HG03571 (cell line): ENCODE results near the gene SOAT1.
"Not testable (repeated sequence)": the region's sequence is repeated elsewhere in the genome, so short reads cannot be mapped to it uniquely, and the experiment has no call there.

ENCODE experiments used
- ATAC-seq: cut with Tn5 transposase; IDR thresholded peaks from one replicate; pipeline ENCODE4 v1.9.1; 2021; ENCODE audit not compliant: unreplicated experiment

Gene SOAT1

GRCh38 chr1:179293340-179294327, at the start of gene SOAT1:
Gene SOAT1 (plus strand): TSS chr1:179293797. CDS start chr1:179302685, 8,888 bp downstream.
- peak; percentile 94 for ATAC-seq

DNA sequence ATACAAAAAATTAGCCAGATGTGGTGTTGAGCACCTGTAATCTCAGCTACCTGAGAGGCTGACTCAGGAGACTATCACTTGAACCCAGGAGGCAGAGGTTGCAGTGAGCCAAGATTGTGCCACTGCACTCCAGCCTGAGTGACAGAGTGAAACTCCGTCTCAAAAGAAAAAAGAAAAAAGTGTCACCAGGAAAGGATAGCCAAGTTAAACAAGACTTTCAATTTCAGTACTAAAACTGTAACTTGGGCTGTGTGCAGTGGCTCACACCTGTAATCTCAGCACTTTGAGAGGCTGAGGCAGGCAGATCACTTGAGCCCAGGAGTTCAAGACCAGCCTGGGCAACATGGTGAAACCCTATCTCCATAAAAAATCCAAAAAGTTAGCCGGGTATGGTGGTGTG, 48.2 kb upstream of the SOAT1 start:
- not testable (repeated sequence) for ATAC-seq

DNA sequence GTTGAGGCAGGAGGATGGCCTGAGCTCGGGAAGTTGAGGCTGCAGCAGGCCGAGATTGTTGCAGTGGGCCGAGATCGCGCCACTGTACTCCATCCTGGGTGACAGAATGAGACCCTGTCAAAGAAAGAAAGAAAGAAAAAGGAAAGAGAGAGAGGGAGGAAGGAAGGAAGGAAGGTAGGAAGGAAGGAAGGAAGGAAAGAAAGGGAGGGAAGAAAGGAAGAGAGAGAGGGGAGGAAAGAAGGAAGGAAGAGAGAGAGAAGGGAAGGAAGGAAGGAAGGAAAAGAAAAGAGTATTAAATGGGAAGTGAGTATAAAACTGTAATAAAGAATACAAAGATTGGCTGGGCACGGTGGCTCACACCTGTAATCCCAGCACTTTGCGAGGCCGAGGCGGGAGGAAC, 45.7 kb upstream of the SOAT1 start:
- ATAC-seq: no peak

GRCh38 chr1:179251675-179252074, 41.9 kb upstream of the SOAT1 start:
- no peak for ATAC-seq

DNA sequence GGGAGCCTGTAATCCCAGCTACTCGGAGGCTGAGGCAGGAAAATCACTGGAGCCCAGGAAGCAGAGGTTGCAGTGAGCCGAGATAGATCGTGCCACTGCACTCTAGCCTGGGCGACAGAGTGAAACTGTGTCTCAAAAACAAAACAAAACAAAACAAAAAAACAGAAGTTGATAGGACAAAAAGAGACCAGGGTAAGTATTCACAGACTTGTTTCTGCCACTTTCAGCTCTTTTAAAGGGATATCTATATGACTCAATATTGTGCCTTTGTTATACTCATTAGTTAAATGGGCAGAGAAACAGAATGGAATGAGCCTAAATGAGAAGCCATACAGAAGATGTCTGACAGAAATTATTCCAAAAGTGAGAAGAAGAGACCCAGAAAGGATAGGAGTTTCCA, 41.0 kb upstream of the SOAT1 start:
- ATAC-seq: no peak

- no peak for ATAC-seq
Observed at GRCh38 chr1:179253286-179253972, 40.2 kb upstream of the SOAT1 start.

GRCh38 chr1:179262183-179262582, 31.4 kb upstream of the SOAT1 start:
- ATAC-seq: no peak

- ATAC-seq: no peak
Observed at GRCh38 chr1:179263121-179263520, 30.5 kb upstream of the SOAT1 start.

DNA sequence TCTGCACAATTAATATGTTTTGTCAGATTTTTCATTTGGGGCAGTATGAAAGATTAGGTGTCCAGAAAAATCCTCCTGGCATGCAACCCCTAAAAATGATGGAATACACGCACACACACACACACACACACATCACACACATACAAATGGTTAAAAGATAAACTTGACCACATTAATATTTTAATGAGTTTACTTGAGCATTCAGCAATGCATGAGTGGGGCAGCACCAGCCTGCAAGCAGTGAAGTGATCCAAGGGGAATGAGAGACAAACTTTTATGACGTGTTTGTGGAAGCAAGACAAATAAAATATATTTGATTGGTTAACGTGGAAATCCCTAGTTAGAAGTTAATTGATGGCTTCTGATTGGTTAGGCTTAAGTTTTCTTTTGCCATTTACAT, 29.1 kb upstream of the SOAT1 start:
- ATAC-seq: no peak

DNA sequence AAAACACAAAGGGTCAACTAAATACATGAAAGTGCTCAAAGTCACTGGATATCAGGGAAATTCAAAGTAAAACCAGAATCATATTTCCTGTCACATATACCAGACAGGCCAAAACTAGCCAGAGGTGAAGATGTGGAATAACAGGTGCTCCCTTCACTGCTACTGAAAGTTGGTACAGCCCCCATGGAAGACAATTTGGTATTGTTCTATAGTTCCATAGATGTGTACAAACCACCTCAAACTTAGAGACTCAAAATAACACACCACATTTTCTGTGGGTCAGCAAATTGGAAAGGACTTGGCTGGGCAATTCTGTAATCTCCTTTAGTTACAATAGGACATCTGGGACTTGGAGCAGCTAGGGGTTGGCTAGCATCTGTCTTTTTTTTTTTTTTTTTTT, 24.5 kb upstream of the SOAT1 start:
- no peak for ATAC-seq

DNA sequence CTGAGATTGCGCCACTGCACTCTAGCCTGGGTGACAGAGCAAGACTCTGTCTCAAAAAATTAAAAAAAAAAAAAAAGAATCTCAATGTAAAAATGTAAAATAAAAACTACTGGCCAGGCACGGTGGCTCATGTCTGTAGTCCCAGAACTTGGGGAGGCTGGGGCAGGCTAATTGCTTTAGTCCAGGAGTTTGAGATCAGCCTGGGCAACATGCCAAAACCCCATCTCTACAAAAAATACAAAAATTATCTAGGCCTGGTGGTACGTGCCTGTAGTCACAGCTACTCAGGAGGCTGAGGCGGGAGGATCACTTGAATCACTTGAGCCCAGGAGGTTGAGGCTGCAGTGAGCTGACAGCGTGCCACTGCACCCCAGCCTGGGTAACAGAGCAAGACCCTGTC, 19.2 kb upstream of the SOAT1 start:
- ATAC-seq: not testable (repeated sequence)

DNA sequence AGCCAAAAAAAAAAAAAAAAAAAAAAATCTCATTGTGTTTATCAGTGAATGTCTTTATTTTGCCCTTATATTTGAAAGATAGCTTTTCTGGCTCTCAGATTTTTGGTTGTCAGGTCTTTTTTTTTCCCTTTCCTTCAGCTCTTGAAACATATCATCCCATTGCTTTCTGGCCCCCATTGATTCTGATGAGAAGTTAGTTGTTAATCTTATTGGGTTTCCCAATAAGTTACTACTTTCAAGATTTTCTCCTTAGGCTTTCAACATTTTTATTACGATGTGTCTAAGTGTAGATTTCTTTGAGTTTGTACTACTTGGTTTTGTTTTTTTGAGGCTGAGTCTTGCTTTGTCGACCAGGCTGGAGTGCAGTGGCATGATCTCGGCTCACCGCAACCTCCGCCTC, 14.7 kb upstream of the SOAT1 start:
- no peak for ATAC-seq

DNA sequence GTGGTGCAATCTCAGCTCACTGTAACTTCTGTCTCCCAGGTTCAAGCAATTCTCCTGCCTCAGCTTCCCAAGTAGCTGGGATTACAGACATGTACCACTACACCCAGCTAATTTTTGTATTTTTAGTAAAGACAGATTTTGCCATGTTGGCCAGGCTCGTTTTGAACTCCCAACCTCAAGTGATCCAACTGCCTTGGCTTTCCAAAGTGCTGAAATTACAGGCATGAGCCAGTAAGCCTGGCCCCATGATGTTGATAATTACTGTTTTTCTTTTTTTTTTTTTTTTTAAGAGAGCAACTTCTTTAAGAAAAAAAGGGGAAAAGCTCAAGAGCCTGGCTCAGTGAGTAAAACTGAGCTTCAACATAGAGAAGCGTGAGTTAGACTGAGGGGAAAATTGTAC, 9.6 kb upstream of the SOAT1 start:
- no peak for ATAC-seq

DNA sequence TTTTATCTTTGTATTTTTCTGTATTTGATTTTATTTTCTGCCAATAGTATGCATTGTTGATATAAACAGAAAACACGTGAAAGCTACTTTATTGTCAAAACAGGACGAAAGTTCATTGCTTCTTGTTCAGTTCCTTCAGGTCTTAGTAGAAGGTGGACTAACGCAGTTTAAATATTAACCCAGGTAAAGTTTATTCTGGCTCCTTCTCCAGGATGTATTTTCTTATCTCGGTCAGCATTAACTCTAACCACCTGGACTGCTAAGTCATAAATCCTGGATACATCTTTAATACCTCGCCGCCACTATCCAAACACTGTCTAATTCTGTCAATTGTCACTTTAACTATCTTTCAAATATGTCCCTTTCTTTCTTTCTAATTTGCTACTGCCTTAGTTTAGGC, 5.7 kb upstream of the SOAT1 start:
- no peak for ATAC-seq

- no peak for ATAC-seq
Observed at GRCh38 chr1:179288977-179289376, 4.6 kb upstream of the SOAT1 start.

DNA sequence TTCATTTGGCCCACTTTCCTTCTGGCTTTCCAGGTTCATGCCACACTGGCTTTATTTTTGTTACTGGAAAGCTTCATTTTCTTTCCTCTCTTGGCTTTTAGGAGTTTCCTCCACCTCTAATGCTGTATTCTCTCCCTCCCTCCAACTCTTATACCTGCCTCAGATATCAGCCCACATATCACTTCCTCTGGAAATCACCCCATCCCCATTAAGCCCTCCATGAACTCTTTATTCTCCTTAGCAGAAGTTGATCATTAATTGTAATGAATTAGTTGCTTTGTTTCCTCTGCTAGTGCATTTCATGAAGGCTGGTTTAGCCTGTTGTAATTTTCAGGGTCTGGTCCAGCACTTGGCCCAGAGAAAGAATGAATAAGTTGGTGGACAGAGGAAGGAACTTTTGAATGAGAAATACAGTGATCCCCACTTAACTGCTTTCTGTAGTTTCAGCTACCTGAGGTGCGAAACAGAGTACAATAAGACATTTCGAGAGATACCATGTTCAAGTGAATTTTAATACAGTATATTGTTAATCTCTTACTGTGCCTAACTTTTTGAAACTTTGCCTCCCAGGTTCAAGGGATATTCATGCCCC, 1.7 kb downstream of the SOAT1 start:
- ATAC-seq: no peak

DNA sequence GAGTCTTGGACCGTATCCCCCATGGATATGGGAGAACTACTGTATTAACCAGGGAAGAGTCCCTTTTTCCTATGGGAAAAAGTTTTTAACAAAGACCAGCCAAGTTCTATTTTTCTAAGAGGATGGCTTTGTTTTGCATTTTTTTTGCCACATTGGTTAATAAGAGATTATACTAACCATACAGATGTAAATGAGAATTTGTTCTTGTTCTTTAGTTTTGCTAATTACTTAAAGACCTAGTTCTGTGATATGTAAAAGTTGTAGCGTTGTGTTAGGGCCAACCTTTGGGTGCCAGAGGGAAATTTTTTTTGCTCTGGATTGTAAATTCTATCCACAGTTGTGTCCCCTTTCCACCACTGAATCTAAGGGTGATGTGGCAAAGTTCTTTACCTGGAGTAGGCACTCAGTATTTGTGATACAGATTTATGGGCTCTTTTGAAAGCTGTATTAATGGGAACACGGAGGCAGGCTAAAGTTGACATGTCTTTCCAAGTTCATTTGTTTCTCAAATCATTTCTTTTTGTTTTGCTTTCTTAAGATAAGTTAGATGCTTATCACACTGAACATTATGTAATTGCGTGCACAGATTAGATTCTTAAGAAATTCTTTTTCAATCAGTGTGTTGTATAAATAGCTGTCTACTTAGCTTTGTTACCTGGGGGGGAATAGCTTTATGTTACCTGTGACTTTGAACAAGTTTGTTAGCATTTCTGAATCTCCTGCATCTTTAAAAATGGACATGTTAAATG, 2.9 kb downstream of the SOAT1 start:
- no peak for ATAC-seq

- ATAC-seq: no peak
Observed at GRCh38 chr1:179297105-179297378, 3.4 kb downstream of the SOAT1 start.

GRCh38 chr1:179298952-179299351, 5.4 kb downstream of the SOAT1 start:
- peak; percentile 75 for ATAC-seq

- no peak for ATAC-seq
Observed at GRCh38 chr1:179300112-179300511, 6.5 kb downstream of the SOAT1 start.

- ATAC-seq: no peak
Observed at GRCh38 chr1:179302070-179302469, 8.5 kb downstream of the SOAT1 start.
